Panc1 (cell line): ENCODE data around the gene GLIS1. TPM values are rescaled to one million over a fixed set of nuclear protein-coding genes. Genes with fewer than 3 reads are reported as not detected.

Experiments
- ATAC-seq: fragments of 200-7000 bp; cut with Tn5 transposase; 2 replicates; pipeline ENCODE4 v1.9.1; 2020; ENCODE audit warnings: mild to moderate bottlenecking, moderate library complexity
- BruUV-seq: library from RNA; stranded (reverse); fragments of 400-500 nt; replicated peaks from 2 replicates; lab custom pipeline; 2021; lab: Mats Ljungman, UMichigan
- CTCF ChIA-PET: fragments of 300-600 bp; sonication (Branson Sonifier 250); formaldehyde crosslinking; loops from one replicate; lab custom pipeline; 2022; ENCODE audit warnings: antibody characterized with exemption; lab: Charles Lee
- POLR2A ChIA-PET: fragments of 300-600 bp; sonication (Branson Sonifier 250); formaldehyde crosslinking; loops from one replicate; lab custom pipeline; 2022; ENCODE audit warnings: antibody characterized with exemption; lab: Charles Lee
- DNase-seq: peaks from one replicate; pipeline ENCODE4 v3.0.0-alpha.2; 2010; ENCODE audit warnings: low read depth, low spot score
- H3K27ac ChIP-seq: 2 replicates; pipeline ENCODE4 v1.5.1; 2011; ENCODE audit warnings: mild to moderate bottlenecking, low read length, inconsistent platforms
- H3K27me3 ChIP-seq: fragments of 200-500 bp; sonication (Bioruptor generic); 2 replicates; pipeline ENCODE4 v1.6.0; 2014; ENCODE audit warnings: low read length, inconsistent platforms; ENCODE audit not compliant: control insufficient read depth, insufficient read depth
- H3K36me3 ChIP-seq: fragments of 200-500 bp; sonication (Bioruptor generic); 2 replicates; pipeline ENCODE4 v1.5.1; 2014; ENCODE audit warnings: inconsistent platforms, mild to moderate bottlenecking, low read length, moderate library complexity; ENCODE audit not compliant: control insufficient read depth, insufficient read depth
- H3K4me1 ChIP-seq: 2 replicates; pipeline ENCODE4 v1.5.1; 2011; ENCODE audit warnings: inconsistent platforms, mild to moderate bottlenecking, low read length, moderate library complexity; ENCODE audit not compliant: control insufficient read depth, insufficient read depth
- H3K4me3 ChIP-seq, 2 experiments: 2 replicates each; pipeline ENCODE4 v1.5.1; 2011 to 2012; ENCODE audit warnings: low read depth in 2 of 2, low read length in 2 of 2, mild to moderate bottlenecking in 2 of 2, inconsistent platforms in 1 of 2, moderate library complexity in 1 of 2
- H3K9me3 ChIP-seq: fragments of 200-500 bp; sonication (Bioruptor generic); 2 replicates; pipeline ENCODE4 v1.5.1; 2014; ENCODE audit warnings: low read depth, mild to moderate bottlenecking, inconsistent platforms, low read length, moderate library complexity; ENCODE audit not compliant: control insufficient read depth, insufficient read depth
- CTCF ChIP-seq: fragments of 450-650 bp; IDR thresholded peaks from 2 replicates; pipeline ENCODE4 v1.5.1; 2017; ENCODE audit warnings: mild to moderate bottlenecking
- POLR2AphosphoS5 ChIP-seq: IDR thresholded peaks from 2 replicates; pipeline ENCODE4 v1.6.1; 2012; ENCODE audit warnings: mild to moderate bottlenecking, low read depth, low read length, moderate library complexity
- SIN3A ChIP-seq: IDR thresholded peaks from 2 replicates; pipeline ENCODE4 v1.6.1; 2012; ENCODE audit warnings: low read depth, mild to moderate bottlenecking, low read length, moderate library complexity, borderline replicate concordance; ENCODE audit not compliant: insufficient read depth
- TCF7L2 ChIP-seq: IDR thresholded peaks from 2 replicates; pipeline ENCODE4 v1.6.1; 2011; ENCODE audit warnings: mild to moderate bottlenecking, low read depth, low read length, inconsistent platforms
- in situ Hi-C: cut with HindIII; loops from 2 replicates; pipeline ENCODE4 v1.10.0; 2016; ENCODE audit warnings: low sequenced_read_pairs, low pct_unique_long_range_greater_than_20kb
- intact Hi-C: fragments of 100-400 bp; cut with micrococcal nuclease; formaldehyde crosslinking; loops from one replicate; pipeline ENCODE4 v1.10.0; 2022; ENCODE audit not compliant: unreplicated experiment
- total RNA-seq: library from RNA; stranded (reverse); gene quantifications from one replicate; pipeline ENCODE4 v1.2.1, GENCODE V29; 2021; ENCODE audit not compliant: unreplicated experiment
- TF ChIP-seq, protein P1 (sequence below), 2 experiments: IDR thresholded peaks; 2 replicates each; pipeline ENCODE4 v1.6.1; 2011 to 2012; ENCODE audit warnings: low read depth in 2 of 2, control low read depth in 1 of 2, low read length in 1 of 2, mild to moderate bottlenecking in 1 of 2, moderate library complexity in 1 of 2; ENCODE audit not compliant: insufficient read depth in 1 of 2

Gene GLIS1
- total RNA-seq, 1 experiment from 2014 or later, result 0.28 TPM

DNA sequence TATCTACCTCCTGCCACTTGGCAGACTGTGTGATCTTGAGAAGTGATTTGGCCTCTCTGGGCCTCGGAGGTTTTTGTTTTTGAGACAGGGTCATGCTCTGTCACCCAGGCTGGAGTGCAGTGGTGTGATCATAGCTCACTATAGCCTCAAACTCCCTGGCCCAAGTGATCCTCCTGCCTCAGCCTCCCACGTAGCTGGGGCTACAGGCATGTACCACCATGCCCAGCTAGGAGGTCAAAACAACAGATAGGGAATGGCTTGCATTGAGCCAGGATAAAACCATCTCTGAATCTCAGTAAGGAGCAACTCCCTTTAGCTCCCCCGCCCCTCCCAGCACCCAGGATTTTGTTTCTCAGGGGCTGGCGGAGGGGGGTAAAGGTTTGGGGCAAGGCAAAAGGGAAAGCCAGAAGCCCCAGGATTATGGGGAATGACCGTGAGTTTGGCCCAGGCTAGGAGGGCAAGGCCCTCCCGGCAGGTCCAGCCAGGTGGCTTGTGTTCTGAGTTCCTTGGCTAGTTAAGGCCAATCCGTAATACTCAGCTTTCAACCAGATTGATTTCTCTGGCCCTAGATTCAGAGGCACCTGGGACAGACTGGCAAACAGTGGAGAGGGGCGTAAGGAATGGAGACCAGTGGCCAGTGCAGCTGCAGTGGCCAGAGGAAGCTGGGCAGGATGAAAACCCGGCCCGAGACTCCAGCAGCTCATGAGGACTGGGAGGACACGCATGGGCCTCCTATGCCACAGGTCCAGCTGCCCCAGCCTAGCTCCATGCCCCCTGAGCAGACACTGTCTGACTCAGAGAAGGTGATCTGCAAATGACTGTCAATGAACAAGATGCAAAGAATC lies 149.7 kb downstream of the GLIS1 start:
- Histone ChIP-seq H3K9me3 (no peaks in the 10 kb centered on the region), H3K4me3 (no peak overlapping the region), H3K27ac (no peak overlapping the region), H3K4me1 (no peaks in the 10 kb centered on the region), H3K27me3 (no peaks in the 10 kb centered on the region; the same call in 1 of the 2 replicates), H3K36me3 (no peaks in the 10 kb centered on the region)
- in situ Hi-C loops (no loop called here), intact Hi-C loops (no loop called here)
- ChIA-PET POLR2A (no interaction called here), CTCF (interaction anchor here (0.6 kb wide), 1 partner anchor 646 kb away, joined by 3 read pairs; no protein-coding TSS in a partner anchor)
- ATAC-seq (no peak), DNase-seq (no peak)
- BruUV-seq, result no TSS peak
- TF ChIP-seq TCF7L2 (no peak), SIN3A (no peak), CTCF (no peak), POLR2AphosphoS5 (no peak)
- TF ChIP-seq, protein P1, sequence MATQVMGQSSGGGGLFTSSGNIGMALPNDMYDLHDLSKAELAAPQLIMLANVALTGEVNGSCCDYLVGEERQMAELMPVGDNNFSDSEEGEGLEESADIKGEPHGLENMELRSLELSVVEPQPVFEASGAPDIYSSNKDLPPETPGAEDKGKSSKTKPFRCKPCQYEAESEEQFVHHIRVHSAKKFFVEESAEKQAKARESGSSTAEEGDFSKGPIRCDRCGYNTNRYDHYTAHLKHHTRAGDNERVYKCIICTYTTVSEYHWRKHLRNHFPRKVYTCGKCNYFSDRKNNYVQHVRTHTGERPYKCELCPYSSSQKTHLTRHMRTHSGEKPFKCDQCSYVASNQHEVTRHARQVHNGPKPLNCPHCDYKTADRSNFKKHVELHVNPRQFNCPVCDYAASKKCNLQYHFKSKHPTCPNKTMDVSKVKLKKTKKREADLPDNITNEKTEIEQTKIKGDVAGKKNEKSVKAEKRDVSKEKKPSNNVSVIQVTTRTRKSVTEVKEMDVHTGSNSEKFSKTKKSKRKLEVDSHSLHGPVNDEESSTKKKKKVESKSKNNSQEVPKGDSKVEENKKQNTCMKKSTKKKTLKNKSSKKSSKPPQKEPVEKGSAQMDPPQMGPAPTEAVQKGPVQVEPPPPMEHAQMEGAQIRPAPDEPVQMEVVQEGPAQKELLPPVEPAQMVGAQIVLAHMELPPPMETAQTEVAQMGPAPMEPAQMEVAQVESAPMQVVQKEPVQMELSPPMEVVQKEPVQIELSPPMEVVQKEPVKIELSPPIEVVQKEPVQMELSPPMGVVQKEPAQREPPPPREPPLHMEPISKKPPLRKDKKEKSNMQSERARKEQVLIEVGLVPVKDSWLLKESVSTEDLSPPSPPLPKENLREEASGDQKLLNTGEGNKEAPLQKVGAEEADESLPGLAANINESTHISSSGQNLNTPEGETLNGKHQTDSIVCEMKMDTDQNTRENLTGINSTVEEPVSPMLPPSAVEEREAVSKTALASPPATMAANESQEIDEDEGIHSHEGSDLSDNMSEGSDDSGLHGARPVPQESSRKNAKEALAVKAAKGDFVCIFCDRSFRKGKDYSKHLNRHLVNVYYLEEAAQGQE (IDR thresholded peaks at IDR 0.05; ENCODE audit: insufficient read depth in 1 of 2, low read depth in 2 of 2, low read length in 1 of 2), result no peak

GRCh38 chr1:53588053-53588779 lies 150.7 kb downstream of the GLIS1 start:
- intact Hi-C loops, result no loop called here
- no peak for TF ChIP-seq TCF7L2
- TF ChIP-seq, protein P1 (IDR thresholded peaks at IDR 0.05; ENCODE audit: insufficient read depth in 1 of 2, low read depth in 2 of 2, low read length in 1 of 2), result no peak
- TF ChIP-seq SIN3A, result no peak
- TF ChIP-seq CTCF, result no peak
- TF ChIP-seq POLR2AphosphoS5, result no peak
- no peak overlapping the region for H3K27ac ChIP-seq
- no peaks in the 10 kb centered on the region for H3K9me3 ChIP-seq
- in situ Hi-C loops, result no loop called here
- H3K4me1 ChIP-seq, result no peaks in the 10 kb centered on the region
- POLR2A ChIA-PET, result no interaction called here
- DNase-seq (no peak), ATAC-seq (no peak)
- CTCF ChIA-PET, result no interaction called here
- H3K36me3 ChIP-seq, result no peaks in the 10 kb centered on the region
- no TSS peak for BruUV-seq
- no peaks in the 10 kb centered on the region; the same call in none of the 2 replicates for H3K27me3 ChIP-seq
- H3K4me3 ChIP-seq, result no peak overlapping the region
